Dermis lymphatic vessel endothelial cell (primary cell): ENCODE data around the gene PLA2G1B. TPM values are rescaled to one million over a fixed set of nuclear protein-coding genes. Genes with fewer than 3 reads are reported as not detected.

Source experiments
- total RNA-seq: library from RNA; depleted of rRNA; stranded (reverse); fragments of >200 nt; gene quantifications from 2 replicates; pipeline ENCODE4 v1.2.1, GENCODE V29; 2014

PLA2G1B gene
- total RNA-seq: not detected in 2 replicates

GRCh38 chr12:120327593-120327992, at the start of gene PLA2G1B:
TSS of gene PLA2G1B (minus strand) at chr12:120327779. CDS start at chr12:120327753, 26 bp downstream.

GRCh38 chr12:120368789-120369602, 41.4 kb upstream of the PLA2G1B start, which contains the start of gene MSI1:
TSS of gene MSI1 (minus strand) at chr12:120369164. CDS start at chr12:120369091, 73 bp downstream.

GRCh38 chr12:120301962-120302815, 25.4 kb downstream of the PLA2G1B start, which contains the start of gene SIRT4:
TSS of gene SIRT4 (plus strand) at chr12:120302321. CDS start at chr12:120303562, 1,241 bp downstream.

GRCh38 chr12:120292661-120293531, 34.7 kb downstream of the PLA2G1B start, which contains the start of gene RNU4-1:
TSS of gene RNU4-1 (minus strand) at chr12:120293237.

Other genes with a start within 250 kb of the PLA2G1B start
- gene RAB35, start 211.0 kb downstream of the PLA2G1B start, total RNA-seq: 41.2 and 44.3 TPM in 2 replicates
- gene GCN1, start 133.1 kb downstream of the PLA2G1B start, total RNA-seq: 54.3 and 59.0 TPM in 2 replicates
- 2,655 and 2,728 TPM in 2 replicates for gene RPLP0, start 126.7 kb downstream of the PLA2G1B start, total RNA-seq
- gene PXN, start 62.0 kb downstream of the PLA2G1B start, total RNA-seq: 45.4 and 64.0 TPM in 2 replicates
- gene RNU4-2, start 35.9 kb downstream of the PLA2G1B start, total RNA-seq: under 0.01 TPM in 2 replicates
- gene RNU4-1, start 34.5 kb downstream of the PLA2G1B start, total RNA-seq: under 0.01 TPM in 2 replicates
- 1.5 and 2.5 TPM in 2 replicates for gene SIRT4, start 25.5 kb downstream of the PLA2G1B start, total RNA-seq
- gene MSI1, start 41.4 kb upstream of the PLA2G1B start, total RNA-seq: not detected in 2 replicates
- gene COX6A1, start 110.3 kb upstream of the PLA2G1B start, total RNA-seq: 351 and 416 TPM in 2 replicates
- gene TRIAP1, start 118.6 kb upstream of the PLA2G1B start, total RNA-seq: 26.9 and 38.2 TPM in 2 replicates
- gene GATC, start 118.7 kb upstream of the PLA2G1B start, total RNA-seq: 17.0 and 22.3 TPM in 2 replicates
- 268 and 272 TPM in 2 replicates for gene SRSF9, start 142.0 kb upstream of the PLA2G1B start, total RNA-seq
- gene DYNLL1, start 168.3 kb upstream of the PLA2G1B start, total RNA-seq: 298 and 344 TPM in 2 replicates
- 17.3 and 23.9 TPM in 2 replicates for gene COQ5, start 201.4 kb upstream of the PLA2G1B start, total RNA-seq
- gene RNF10, start 206.6 kb upstream of the PLA2G1B start, total RNA-seq: 81.7 and 97.4 TPM in 2 replicates